G401.6 (cell line): ENCODE data around the gene MAD2L1BP.
"Not testable (repeated sequence)": the region's sequence is repeated elsewhere in the genome, so short reads cannot be mapped to it uniquely, and the experiment has no call there.

ENCODE experiments used
- FAIRE-seq: peaks from 2 replicates; lab custom pipeline; 2012; peaks lifted over from hg19 to GRCh38; lab: Jason Lieb, UNC

Gene MAD2L1BP

DNA sequence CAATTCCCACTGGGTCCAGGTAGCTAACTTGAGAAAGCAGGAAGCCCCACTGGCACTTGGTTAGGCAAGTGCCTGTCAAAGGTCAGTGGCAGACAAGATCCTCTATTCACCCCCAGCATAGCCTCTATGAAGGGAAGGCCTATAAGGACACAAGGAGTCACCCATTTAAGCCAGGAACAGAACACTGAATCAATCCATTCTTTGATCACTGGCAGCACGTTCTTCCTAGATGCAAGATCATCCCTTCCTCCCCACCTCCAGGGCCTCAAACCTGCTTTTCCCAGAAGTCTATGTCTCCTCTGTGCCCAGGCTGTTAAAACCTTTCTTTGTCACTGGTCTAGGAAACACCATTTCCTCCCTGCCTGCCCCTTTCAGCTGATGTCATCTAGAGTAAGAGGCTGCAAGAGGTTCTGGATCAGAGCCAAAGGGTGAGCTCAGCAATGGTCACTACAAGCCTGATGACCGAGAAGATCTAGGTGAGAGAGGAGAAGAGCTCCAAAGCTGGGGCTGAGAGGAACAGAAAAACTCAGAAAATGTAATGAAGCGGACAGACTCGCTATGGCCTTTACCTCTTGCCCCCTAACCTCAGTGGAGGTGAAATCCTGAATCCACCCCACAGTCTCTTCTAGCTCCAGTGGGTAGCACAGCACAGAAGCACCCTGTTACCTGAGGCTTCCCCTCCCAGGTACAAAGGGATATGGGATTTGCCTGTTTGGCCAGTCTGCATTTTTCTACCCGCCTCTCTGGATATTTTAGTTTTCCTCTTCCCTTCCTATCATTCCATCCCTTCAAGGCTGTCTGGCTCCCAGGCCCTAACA is 8.4 kb upstream of the MAD2L1BP start:
- FAIRE-seq: no peak

- FAIRE-seq: no peak
Measured at GRCh38 chr6:43628393-43629103, 7.1 kb upstream of the MAD2L1BP start.

GRCh38 chr6:43629104-43629504 is 6.5 kb upstream of the MAD2L1BP start, which contains the start of gene GTPBP2:
Gene GTPBP2, minus strand, starts transcription at chr6:43629264. Its CDS starts 102 bp downstream, at chr6:43629162.
- peak; percentile 96 for FAIRE-seq

DNA sequence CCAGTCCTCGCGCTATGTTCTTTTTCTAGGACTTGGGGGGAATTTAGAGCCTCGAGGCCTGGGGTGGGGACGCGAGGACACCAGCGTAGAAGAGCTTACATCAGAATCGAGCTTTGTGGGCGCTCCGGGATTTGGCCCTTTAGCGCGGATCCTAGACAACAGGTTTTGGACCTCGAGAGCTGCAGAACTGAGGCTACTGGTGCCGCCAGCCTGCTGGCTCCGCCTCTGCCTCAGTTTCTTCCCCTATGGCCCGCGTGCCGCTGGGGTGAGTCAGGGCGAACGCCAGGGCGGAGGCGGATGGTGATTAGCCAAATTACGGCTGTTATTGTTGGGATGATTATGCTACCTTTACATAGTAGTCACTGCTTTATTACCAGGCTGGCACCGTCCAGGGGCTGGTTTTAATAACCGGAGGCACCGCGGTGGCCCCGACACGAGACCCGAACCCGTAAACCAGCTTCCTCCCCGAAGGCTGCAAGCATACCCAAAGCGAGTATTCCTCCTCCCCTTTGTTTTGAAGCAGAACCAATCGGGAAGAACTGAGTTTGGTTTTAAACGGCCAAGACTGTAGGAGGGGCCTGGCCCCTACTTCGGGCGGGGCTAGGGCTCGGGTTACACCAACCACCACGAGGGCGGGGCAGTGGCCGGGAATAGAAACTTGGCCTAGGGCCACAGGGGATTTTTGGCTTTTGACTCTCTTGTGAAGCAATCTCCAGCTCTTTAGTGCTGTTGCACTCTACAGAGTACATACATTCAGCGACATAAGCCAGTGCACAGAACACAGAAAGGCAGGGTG is 5.9 kb upstream of the MAD2L1BP start:
- peak; percentile 99 for FAIRE-seq

DNA sequence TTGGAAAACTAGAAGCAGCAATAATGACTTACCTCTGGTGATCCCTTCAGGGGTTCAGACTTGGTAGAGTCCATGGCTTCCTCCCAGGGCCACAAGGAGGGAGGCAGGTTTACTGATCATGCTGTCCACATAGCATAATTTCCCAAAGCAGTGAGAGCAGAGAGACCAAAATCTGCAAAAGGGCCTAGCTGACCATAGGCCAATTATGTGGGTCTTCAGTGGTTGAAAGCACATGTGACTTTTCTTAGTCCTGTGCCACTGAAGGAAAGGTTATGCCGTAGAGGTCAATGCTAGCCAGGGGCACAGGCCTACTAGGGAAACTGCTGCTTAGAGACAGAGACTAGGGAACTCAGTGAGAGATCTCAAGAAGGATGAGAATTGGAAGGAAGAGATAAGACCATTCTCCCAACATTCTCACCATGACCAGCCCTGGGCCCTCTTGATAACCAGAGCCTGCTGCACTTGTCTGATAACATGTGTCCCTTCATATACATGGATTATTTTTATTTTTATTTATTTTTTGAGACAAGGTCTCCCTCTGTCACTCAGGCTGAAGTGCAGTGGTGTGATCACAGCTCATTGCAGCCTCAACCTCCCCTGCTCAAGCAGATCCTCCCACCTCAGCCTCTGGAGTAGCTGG is 4.5 kb upstream of the MAD2L1BP start:
- no peak for FAIRE-seq

GRCh38 chr6:43633002-43633401 is 2.6 kb upstream of the MAD2L1BP start:
- not testable (repeated sequence) for FAIRE-seq

- FAIRE-seq: no peak
Measured at GRCh38 chr6:43634702-43635303, 837 bp upstream of the MAD2L1BP start.

- no peak for FAIRE-seq
Measured at GRCh38 chr6:43636308-43636659, 644 bp downstream of the MAD2L1BP start.

DNA sequence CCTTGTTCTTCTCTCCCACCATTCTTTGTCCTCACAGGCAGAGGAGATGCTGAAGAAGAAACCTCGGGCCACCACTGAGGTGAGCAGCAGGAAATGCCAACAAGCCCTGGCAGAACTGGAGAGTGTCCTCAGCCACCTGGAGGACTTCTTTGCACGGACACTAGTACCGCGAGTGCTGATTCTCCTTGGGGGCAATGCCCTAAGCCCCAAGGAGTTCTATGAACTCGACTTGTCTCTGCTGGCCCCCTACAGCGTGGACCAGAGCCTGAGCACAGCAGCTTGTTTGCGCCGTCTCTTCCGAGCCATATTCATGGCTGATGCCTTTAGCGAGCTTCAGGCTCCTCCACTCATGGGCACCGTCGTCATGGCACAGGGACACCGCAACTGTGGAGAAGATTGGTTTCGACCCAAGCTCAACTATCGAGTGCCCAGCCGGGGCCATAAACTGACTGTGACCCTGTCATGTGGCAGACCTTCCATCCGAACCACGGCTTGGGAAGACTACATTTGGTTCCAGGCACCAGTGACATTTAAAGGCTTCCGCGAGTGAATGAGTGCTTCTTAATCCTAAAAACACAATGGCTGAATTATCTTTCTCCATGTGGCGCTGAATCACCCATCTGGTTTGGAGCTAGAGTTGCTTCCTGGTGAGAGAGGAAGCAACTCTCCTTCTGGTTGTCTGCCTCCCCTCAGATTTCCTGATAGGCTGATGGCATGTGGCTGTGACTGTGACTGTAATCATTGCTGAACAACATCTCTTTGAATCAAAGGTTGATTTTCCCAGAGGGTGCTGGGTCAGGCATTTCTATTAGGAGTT is 4.6 kb downstream of the MAD2L1BP start:
- no peak for FAIRE-seq

DNA sequence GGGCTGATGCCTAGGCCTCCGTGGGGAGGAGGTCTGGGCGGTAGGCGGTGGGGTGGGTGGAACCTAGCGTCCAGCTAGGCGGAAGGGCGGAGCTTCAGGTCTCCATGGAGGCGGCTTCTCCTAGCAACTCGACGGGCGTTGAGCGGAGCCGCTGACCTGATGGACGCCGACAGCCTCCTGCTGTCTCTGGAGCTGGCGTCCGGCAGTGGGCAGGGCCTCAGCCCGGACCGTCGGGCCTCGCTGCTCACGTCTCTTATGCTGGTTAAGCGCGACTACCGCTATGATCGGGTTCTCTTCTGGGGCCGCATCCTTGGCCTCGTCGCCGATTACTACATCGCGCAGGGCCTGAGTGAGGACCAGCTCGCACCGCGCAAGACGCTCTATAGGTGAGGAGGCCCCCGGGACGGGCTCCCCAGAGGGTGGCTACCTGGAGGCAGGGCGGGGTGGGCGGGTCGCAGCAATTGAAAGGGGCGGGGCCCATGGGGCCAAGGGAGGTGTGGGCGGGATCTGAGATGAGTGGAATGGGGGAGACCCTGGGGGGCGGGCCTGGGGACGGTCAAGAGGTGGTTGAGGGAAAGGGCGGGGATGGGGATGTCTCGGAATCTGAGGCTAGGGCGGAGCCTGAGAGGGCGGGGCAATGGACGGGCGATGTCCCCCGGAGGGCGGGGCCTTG is 9.4 kb downstream of the MAD2L1BP start, which contains the start of gene RSPH9:
Gene RSPH9, plus strand, starts transcription at position 97 of the 673 bp plus-strand sequence. Its CDS starts 63 bp downstream, at position 160.
- FAIRE-seq: peak; percentile 74

DNA sequence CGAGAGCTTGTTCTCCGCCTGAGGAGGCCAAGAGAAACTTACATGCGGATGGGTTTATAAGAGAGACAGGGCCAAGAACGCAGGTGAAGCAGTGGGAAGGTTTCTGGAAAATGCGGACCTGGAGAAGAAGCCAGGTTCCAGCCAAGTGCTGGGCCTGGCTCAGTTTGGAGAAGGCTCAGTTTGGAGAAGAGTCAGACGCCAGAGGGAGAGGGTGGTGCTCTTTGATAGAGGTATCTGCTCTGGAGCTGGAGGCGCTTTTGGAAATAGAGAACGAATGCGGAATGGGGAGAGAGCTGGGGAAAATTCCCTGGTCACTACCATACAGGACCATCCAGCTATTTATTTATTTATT is 9.9 kb downstream of the MAD2L1BP start:
- no peak for FAIRE-seq

DNA sequence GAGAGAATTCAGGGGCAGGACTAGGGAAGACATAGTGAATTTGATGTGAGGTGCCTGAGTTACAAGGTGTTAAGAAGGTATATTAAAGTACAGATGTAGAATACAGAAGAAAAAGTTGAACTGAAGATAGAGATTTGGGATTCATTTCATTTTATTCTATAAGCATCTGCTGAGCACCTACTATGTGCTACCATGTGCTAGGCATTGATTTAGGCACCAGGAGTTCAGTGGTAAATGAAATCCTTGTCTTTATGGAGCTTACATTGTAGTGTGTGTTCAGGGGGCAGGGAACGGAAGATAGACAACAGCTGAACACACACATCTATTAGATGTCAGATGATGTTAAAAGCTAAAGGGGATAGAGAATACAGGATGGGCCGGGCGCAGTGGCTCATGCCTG is 12.0 kb downstream of the MAD2L1BP start:
- FAIRE-seq: no peak

- FAIRE-seq: no peak
Measured at GRCh38 chr6:43648248-43648647, 12.6 kb downstream of the MAD2L1BP start.

- FAIRE-seq: not testable (repeated sequence)
Measured at GRCh38 chr6:43652822-43653221, 17.2 kb downstream of the MAD2L1BP start.

GRCh38 chr6:43657221-43657802 is 21.7 kb downstream of the MAD2L1BP start:
- no peak for FAIRE-seq

DNA sequence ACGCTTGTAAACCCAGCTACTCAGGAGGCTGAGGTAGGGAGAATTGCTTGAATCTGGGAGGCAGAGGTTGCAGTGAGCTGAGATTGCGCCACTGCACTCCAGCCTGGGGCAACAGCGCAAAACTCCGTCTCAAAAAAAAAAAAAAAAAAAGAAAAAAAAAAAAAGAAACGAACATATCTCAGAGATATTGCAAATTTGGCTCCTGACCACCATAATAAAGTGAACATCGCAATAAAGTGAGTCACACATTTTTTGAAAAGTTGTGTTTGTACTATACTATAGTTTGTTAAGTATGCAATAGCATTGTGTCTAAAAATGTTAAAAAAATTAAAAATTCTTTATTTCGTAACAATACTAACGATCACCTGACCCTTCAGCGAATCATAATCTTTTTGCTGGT is 22.5 kb downstream of the MAD2L1BP start:
- FAIRE-seq: no peak

- not testable (repeated sequence) for FAIRE-seq
Measured at GRCh38 chr6:43662948-43663347, 27.3 kb downstream of the MAD2L1BP start.

- no peak for FAIRE-seq
Measured at GRCh38 chr6:43665376-43665775, 29.7 kb downstream of the MAD2L1BP start.

- FAIRE-seq: no peak
Measured at GRCh38 chr6:43666196-43666920, 30.7 kb downstream of the MAD2L1BP start.
